ENCODE measurements around the gene KRT83. TPM values are rescaled to one million over a fixed set of nuclear protein-coding genes. Genes with fewer than 3 reads are reported as not detected.

KRT83 gene
- total and polyA plus RNA-seq, 2 of the 13 experiments (the other 11 are each of a cell fraction or from before 2014, with no cell fraction given): not detected

DNA sequence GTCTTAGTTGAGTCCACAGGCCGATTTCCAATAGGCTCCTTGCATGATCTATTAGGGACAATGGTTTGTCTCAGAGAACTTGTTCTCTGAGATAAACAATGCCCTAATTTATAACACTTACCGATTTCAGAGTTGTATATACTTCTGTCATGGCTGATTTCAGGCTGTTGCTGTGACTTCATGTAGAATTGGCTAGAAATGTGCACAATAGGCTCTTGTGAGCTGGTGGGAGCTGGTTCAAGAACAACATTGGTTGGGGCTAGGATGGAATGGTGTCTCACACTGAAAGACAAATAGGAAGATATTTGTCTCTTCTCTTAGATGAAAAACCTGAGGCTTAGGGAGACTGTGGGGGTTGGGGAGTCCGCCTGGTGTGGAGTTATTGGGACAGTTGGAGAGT lies 53.5 kb downstream of the KRT83 start:
- Histone ChIP-seq H3K9ac (ENCODE audit: insufficient read depth, low read depth, low read length) (no peak overlapping the region), H4K20me1 (ENCODE audit: insufficient read depth, low read length) (no peaks in the 10 kb centered on the region), H3K9me3 (ENCODE audit: low read length) (peaks cover 4% of the 10 kb centered on the region; the same call in 1 of the 2 replicates), H3K4me2 (ENCODE audit: low read depth, low read length) (no peak overlapping the region), H3K36me3 (replicated peaks in 1 of 2; ENCODE audit: control insufficient read depth in 1 of 2, insufficient read depth in 2 of 2, low read length in 2 of 2) (no peaks in the 10 kb centered on the region), H2AFZ (ENCODE audit: low read length) (no peak overlapping the region), H3K79me2 (ENCODE audit: insufficient read depth, low read length) (no peaks in the 10 kb centered on the region), H3K27ac (ENCODE audit: extremely low read length, insufficient read depth, low read length) (no peak overlapping the region), H3K4me3 (replicated peaks in 1 of 3; ENCODE audit: insufficient read depth in 1 of 3, low read depth in 2 of 3, low read length in 3 of 3) (no peak overlapping the region), H3K27me3 (ENCODE audit: control insufficient read depth in 1 of 2, insufficient read depth in 2 of 2, low read length in 2 of 2) (no peaks in the 10 kb centered on the region; a peak in 3 of 5 replicates), H3K4me1 (ENCODE audit: insufficient read depth, low read length) (no peaks in the 10 kb centered on the region)
- ATAC-seq (no peak), DNase-seq (ENCODE audit: low spot score) (no peak), FAIRE-seq (no peak)
- POLR2A ChIA-PET: no interaction called here
- intact Hi-C loops (cut with micrococcal nuclease; ENCODE audit: unreplicated experiment): no loop called here
- no TSS peak for BruUV-seq (replicated peaks)
- WGBS (ENCODE audit: low lambda C conversion rate): 7% methylated on average over 3 of the region's 3 CpGs
- TF ChIP-seq, protein P1, sequence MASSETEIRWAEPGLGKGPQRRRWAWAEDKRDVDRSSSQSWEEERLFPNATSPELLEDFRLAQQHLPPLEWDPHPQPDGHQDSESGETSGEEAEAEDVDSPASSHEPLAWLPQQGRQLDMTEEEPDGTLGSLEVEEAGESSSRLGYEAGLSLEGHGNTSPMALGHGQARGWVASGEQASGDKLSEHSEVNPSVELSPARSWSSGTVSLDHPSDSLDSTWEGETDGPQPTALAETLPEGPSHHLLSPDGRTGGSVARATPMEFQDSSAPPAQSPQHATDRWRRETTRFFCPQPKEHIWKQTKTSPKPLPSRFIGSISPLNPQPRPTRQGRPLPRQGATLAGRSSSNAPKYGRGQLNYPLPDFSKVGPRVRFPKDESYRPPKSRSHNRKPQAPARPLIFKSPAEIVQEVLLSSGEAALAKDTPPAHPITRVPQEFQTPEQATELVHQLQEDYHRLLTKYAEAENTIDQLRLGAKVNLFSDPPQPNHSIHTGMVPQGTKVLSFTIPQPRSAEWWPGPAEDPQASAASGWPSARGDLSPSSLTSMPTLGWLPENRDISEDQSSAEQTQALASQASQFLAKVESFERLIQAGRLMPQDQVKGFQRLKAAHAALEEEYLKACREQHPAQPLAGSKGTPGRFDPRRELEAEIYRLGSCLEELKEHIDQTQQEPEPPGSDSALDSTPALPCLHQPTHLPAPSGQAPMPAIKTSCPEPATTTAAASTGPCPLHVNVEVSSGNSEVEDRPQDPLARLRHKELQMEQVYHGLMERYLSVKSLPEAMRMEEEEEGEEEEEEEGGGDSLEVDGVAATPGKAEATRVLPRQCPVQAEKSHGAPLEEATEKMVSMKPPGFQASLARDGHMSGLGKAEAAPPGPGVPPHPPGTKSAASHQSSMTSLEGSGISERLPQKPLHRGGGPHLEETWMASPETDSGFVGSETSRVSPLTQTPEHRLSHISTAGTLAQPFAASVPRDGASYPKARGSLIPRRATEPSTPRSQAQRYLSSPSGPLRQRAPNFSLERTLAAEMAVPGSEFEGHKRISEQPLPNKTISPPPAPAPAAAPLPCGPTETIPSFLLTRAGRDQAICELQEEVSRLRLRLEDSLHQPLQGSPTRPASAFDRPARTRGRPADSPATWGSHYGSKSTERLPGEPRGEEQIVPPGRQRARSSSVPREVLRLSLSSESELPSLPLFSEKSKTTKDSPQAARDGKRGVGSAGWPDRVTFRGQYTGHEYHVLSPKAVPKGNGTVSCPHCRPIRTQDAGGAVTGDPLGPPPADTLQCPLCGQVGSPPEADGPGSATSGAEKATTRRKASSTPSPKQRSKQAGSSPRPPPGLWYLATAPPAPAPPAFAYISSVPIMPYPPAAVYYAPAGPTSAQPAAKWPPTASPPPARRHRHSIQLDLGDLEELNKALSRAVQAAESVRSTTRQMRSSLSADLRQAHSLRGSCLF (CRISPR knock-in tag; IDR thresholded peaks at IDR 0.05; ENCODE audit: borderline replicate concordance): no peak
- in situ Hi-C loops (cut with HindIII; ENCODE audit: extremely low pct_ligation_motif_present, low pct_unique_long_range_greater_than_20kb): no loop called here
- CTCF ChIA-PET (ENCODE audit: low intra/inter-chr PET ratio, low total read pairs): no interaction called here

DNA sequence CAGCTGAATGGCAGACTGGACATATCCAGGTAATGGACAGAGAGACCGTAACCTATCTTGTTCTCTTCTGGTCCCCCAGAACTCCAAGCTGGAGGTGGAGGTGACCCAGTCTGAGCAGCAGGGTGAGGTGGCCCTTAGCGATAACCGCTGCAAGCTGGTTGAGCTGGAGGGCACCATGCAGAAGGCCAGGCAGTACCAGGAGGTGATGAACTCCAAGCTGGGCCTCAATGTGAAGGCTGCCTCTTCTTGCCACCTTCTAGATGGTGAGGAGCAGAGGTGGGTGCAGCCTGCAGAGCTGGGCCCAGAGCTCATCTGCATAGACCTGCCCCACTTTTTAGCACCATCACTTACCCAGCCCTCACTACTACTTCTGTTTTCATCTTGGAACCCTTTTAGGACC lies 53.9 kb downstream of the KRT83 start:
- H3K4me3 ChIP-seq (replicated peaks in 1 of 3; ENCODE audit: insufficient read depth in 1 of 3, low read depth in 2 of 3, low read length in 3 of 3): no peak overlapping the region
- no peak for DNase-seq (ENCODE audit: low spot score)
- no peaks in the 10 kb centered on the region; a peak in 3 of 5 replicates for H3K27me3 ChIP-seq (ENCODE audit: control insufficient read depth in 1 of 2, insufficient read depth in 2 of 2, low read length in 2 of 2)
- H3K9ac ChIP-seq (ENCODE audit: insufficient read depth, low read depth, low read length): no peak overlapping the region
- no peaks in the 10 kb centered on the region for H4K20me1 ChIP-seq (ENCODE audit: insufficient read depth, low read length)
- POLR2A ChIA-PET: no interaction called here
- BruUV-seq (replicated peaks): no TSS peak
- H2AFZ ChIP-seq (ENCODE audit: low read length): no peak overlapping the region
- H3K27ac ChIP-seq (ENCODE audit: extremely low read length, insufficient read depth, low read length): no peak overlapping the region
- CTCF ChIA-PET (ENCODE audit: low intra/inter-chr PET ratio, low total read pairs): no interaction called here
- H3K36me3 ChIP-seq (replicated peaks in 1 of 2; ENCODE audit: control insufficient read depth in 1 of 2, insufficient read depth in 2 of 2, low read length in 2 of 2): no peaks in the 10 kb centered on the region
- TF ChIP-seq GPN1 (CRISPR knock-in tag; IDR thresholded peaks at IDR 0.05; ENCODE audit: borderline replicate concordance): no peak
- no peak for TF ChIP-seq ZNF510 (CRISPR knock-in tag; IDR thresholded peaks at IDR 0.05; ENCODE audit: low read depth)
- no peak for TF ChIP-seq JDP2 (CRISPR knock-in tag; IDR thresholded peaks at IDR 0.05; ENCODE audit: borderline replicate concordance)
- TF ChIP-seq MBNL3 (CRISPR knock-in tag; conservative IDR thresholded peaks at IDR 0.05): no peak
- TF ChIP-seq, protein P2, sequence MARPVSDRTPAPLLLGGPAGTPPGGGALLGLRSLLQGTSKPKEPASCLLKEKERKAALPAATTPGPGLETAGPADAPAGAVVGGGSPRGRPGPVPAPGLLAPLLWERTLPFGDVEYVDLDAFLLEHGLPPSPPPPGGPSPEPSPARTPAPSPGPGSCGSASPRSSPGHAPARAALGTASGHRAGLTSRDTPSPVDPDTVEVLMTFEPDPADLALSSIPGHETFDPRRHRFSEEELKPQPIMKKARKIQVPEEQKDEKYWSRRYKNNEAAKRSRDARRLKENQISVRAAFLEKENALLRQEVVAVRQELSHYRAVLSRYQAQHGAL (CRISPR knock-in tag; IDR thresholded peaks at IDR 0.05; ENCODE audit: not compliant biosample characterization): no peak
- TF ChIP-seq, protein P3, sequence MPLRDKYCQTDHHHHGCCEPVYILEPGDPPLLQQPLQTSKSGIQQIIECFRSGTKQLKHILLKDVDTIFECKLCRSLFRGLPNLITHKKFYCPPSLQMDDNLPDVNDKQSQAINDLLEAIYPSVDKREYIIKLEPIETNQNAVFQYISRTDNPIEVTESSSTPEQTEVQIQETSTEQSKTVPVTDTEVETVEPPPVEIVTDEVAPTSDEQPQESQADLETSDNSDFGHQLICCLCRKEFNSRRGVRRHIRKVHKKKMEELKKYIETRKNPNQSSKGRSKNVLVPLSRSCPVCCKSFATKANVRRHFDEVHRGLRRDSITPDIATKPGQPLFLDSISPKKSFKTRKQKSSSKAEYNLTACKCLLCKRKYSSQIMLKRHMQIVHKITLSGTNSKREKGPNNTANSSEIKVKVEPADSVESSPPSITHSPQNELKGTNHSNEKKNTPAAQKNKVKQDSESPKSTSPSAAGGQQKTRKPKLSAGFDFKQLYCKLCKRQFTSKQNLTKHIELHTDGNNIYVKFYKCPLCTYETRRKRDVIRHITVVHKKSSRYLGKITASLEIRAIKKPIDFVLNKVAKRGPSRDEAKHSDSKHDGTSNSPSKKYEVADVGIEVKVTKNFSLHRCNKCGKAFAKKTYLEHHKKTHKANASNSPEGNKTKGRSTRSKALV (CRISPR knock-in tag; IDR thresholded peaks at IDR 0.05): no peak
- TF ChIP-seq, protein P4, sequence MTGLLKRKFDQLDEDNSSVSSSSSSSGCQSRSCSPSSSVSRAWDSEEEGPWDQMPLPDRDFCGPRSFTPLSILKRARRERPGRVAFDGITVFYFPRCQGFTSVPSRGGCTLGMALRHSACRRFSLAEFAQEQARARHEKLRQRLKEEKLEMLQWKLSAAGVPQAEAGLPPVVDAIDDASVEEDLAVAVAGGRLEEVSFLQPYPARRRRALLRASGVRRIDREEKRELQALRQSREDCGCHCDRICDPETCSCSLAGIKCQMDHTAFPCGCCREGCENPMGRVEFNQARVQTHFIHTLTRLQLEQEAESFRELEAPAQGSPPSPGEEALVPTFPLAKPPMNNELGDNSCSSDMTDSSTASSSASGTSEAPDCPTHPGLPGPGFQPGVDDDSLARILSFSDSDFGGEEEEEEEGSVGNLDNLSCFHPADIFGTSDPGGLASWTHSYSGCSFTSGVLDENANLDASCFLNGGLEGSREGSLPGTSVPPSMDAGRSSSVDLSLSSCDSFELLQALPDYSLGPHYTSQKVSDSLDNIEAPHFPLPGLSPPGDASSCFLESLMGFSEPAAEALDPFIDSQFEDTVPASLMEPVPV (CRISPR knock-in tag; IDR thresholded peaks at IDR 0.05): no peak
- TF ChIP-seq ZNF7 (CRISPR knock-in tag; IDR thresholded peaks at IDR 0.05): no peak
- peaks cover 8% of the 10 kb centered on the region for H3K9me3 ChIP-seq (ENCODE audit: low read length)
- no peak for FAIRE-seq
- intact Hi-C loops (cut with micrococcal nuclease; ENCODE audit: unreplicated experiment) (no loop called here), in situ Hi-C loops (cut with HindIII; ENCODE audit: extremely low pct_ligation_motif_present, low pct_unique_long_range_greater_than_20kb) (no loop called here)
- H3K4me2 ChIP-seq (ENCODE audit: low read depth, low read length): no peak overlapping the region
- H3K79me2 ChIP-seq (ENCODE audit: insufficient read depth, low read length): no peaks in the 10 kb centered on the region
- ATAC-seq: no peak
- WGBS (ENCODE audit: low lambda C conversion rate): no CpG with 5 or more reads among the region's 3 CpGs
- no peaks in the 10 kb centered on the region for H3K4me1 ChIP-seq (ENCODE audit: insufficient read depth, low read length)

All from HepG2 (cell line).